Activated naive CD4-positive, alpha-beta T cell treated with anti-CD3 and anti-CD28 coated beads, Interleukin-2, amount 50 U/mL, for 72 hours (primary cell): ENCODE measurements around the gene VWF. TPM values are rescaled to one million over a fixed set of nuclear protein-coding genes. Genes with fewer than 3 reads are reported as not detected.
"Not testable (repeated sequence)": the region's sequence is repeated elsewhere in the genome, so short reads cannot be mapped to it uniquely, and the experiment has no call there.

ENCODE experiments used
- ATAC-seq, 2 donors: fragments of 150-1000 bp; cut with Tn5 transposase; 2 replicates each; pipeline ENCODE4 v1.10.0; 2021; ENCODE audit warnings: mild to moderate bottlenecking in 2 of 2, moderate library complexity in 2 of 2
- DNase-seq, 2 donors: peaks; one replicate each; pipeline ENCODE4 v3.0.0; 2021 to 2022; ENCODE audit warnings: low spot score in 2 of 2
- H3K27ac Mint-ChIP-seq, 2 donors: one replicate each; pipeline ENCODE4 v1.8.0; 2022; ENCODE audit warnings: mild to moderate bottlenecking in 2 of 2, mixed read lengths in 2 of 2
- H3K36me3 Mint-ChIP-seq, 2 donors: one replicate each; pipeline ENCODE4 v1.8.0; 2022; ENCODE audit warnings: mixed read lengths in 2 of 2
- H3K9me3 Mint-ChIP-seq, 2 donors: one replicate each; pipeline ENCODE4 v1.8.0; 2022; ENCODE audit warnings: mixed read lengths in 2 of 2
- total RNA-seq, 2 donors: library from RNA; stranded (reverse); gene quantifications; one replicate each; pipeline ENCODE4 v1.2.3, GENCODE V29; 2022

VWF gene
- total RNA-seq, 2 donors from 2014 or later, result 0.12 TPM; not detected in 1

DNA sequence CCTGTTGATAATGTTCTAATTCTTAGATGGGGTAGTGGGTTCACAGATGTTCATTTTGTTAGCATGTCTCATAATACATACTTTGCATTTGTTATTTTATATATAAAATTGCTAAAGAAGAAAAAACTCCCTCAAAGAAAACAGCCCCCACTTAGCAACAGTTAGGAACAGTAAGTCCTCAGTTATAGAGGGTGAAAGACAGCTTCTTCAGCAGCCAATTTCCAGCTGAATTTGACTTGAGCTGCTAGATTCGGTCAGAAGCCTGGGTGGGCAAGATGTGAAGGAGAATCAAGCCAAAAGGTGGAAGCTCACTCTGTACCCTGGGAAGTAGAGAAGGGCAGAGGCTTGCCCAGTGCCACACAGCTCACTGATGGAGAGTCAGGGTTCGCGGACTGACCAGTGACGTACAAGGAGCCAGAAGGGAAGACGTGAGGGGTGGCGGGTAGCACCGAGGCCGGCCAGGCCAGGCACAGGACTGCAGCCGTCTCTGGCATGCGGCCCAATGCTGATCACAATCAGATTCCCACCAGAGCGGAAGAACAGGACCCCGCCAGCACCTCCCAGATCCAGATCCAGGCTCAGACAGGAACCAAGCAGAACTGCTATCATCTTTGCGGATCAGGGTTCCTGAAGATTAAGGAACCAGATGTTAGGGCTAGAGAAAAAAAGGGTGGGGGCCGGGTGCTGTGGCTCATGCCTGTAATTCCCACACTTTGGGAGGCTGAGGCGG lies 30.4 kb upstream of the VWF start:
- Mint-ChIP-seq H3K9me3 (no peaks in the 10 kb centered on the region), H3K27ac (no peak overlapping the region), H3K36me3 (no peaks in the 10 kb centered on the region)
- DNase-seq (peak in 1 of 2 donors; percentile 48), ATAC-seq (no peak)

DNA sequence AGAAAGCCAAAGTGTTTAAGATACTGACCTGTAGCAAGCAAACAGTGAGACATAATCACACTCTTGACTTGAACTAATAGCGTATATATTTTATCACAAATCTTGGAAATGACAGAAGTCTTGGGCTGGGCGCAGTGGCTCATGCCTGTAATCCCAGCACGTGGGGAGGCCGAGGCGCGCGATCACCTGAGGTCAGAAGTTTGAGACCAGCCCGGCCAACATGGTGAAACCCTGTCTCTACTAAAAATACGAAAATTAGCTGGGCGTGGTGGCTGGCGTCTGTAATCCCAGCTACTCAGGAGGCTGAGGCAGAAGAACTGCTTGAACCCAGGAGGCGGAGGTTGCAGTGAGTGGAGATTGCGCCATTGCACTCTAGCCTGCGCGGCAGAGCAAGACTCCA lies 24.3 kb upstream of the VWF start:
- ATAC-seq, H3K27ac Mint-ChIP-seq, H3K9me3 Mint-ChIP-seq, DNase-seq, H3K36me3 Mint-ChIP-seq: not testable (repeated sequence)

DNA sequence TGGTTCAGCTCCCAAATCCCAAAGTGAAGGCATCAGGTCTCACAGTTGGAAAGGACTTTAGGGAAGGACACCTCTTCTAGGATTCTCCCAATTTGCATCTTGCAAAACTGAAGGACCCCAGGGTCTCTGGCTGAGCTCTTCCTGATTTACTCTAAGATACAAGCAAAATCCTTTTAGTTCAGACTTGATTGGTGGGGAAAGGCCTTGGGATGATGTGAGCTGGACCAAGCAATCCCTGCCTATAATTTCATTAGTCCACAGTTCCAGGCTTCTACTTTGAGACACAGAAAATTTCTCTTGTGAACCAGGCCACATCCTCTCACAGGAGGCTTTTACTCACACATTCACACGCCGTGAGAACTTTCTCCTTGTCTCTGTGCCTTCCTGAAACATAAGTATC lies 23.6 kb upstream of the VWF start:
- H3K9me3 Mint-ChIP-seq, result peaks cover 0 to under 1% of the 10 kb centered on the region in 2 donors
- ATAC-seq, result no peak
- H3K36me3 Mint-ChIP-seq, result no peaks in the 10 kb centered on the region
- H3K27ac Mint-ChIP-seq, result no peak overlapping the region
- no peak for DNase-seq

DNA sequence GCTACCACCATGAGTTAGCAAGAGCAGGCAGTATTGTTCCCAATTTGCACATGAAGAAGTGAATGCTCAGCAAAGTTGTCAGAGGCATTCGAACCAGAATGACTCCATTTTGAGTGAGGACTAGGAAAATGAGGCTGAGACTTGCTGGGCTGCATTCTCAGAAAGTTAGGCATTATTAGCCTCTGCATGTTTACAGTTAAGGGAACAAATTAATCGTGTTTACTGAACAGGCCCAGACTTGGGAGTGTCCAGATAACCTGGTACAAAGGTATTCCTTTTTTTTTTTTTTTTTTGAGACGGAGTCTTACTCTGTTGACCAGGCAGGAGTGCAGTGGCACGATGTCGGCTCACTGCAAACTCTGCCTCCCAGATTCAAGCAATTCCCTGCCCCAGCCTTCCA lies 22.5 kb upstream of the VWF start:
- DNase-seq, result no peak
- no peak overlapping the region for H3K27ac Mint-ChIP-seq
- H3K9me3 Mint-ChIP-seq, result peaks cover 0 to 4% of the 10 kb centered on the region in 2 donors
- no peaks in the 10 kb centered on the region for H3K36me3 Mint-ChIP-seq
- ATAC-seq, result no peak

GRCh38 chr12:6146509-6146908 lies 22.0 kb upstream of the VWF start:
- Mint-ChIP-seq H3K27ac (peak overlapping the region in 1 of 2 donors; percentile 44), H3K36me3 (no peaks in the 10 kb centered on the region), H3K9me3 (peaks cover 0 to 4% of the 10 kb centered on the region in 2 donors)
- ATAC-seq (no peak), DNase-seq (no peak)

DNA sequence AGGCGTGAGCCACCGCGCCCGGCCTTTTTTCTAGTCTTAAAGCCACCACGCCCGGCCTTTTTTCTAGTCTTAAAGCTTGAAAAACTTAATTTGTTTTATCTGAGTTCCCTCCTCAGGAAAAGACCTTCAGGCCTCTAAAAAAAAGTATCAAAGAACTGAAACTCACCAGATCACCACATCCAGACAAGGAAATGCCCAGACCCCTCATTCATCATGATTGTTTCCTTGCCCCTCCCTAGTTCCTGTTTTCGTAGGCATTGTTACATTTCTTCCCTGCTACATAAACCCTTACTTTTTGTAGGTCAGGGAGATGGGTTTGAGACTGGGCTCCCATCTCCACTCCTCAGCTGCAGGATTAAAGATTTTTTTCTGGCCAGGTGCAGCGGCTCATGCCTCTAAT lies 21.1 kb upstream of the VWF start:
- no peak for ATAC-seq
- peaks cover 6 to 7% of the 10 kb centered on the region in 2 donors for H3K36me3 Mint-ChIP-seq
- no peak for DNase-seq
- peak overlapping the region in 1 of 2 donors; percentile 70 for H3K27ac Mint-ChIP-seq
- peaks cover 0 to 9% of the 10 kb centered on the region in 2 donors for H3K9me3 Mint-ChIP-seq

DNA sequence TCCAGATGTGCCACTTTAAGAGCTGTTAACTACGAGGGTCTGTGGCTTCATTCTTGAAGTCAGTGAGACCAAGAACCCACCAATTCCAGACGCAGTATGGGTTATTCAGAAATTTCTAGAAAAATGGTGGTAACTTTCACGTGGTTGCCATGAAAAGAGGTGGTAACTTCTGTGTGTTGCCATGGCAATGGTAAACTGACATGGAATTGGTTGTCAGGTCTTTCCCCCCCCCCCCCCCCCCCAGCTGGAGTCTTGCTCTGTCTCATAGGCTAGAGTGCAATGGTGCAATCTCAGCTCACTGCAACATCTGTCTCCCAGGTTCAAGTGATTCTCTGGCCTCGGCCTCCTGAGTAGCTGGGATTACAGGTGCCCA lies 18.8 kb upstream of the VWF start:
- ATAC-seq (no peak), DNase-seq (no peak)
- H3K36me3 Mint-ChIP-seq, result peaks cover 12 to 16% of the 10 kb centered on the region in 2 donors
- H3K9me3 Mint-ChIP-seq, result peaks cover 5 to 18% of the 10 kb centered on the region in 2 donors
- no peak overlapping the region for H3K27ac Mint-ChIP-seq

- Mint-ChIP-seq H3K36me3 (peaks cover 12 to 16% of the 10 kb centered on the region in 2 donors), H3K9me3 (peaks cover 5 to 18% of the 10 kb centered on the region in 2 donors)
- not testable (repeated sequence) for DNase-seq, H3K27ac Mint-ChIP-seq, ATAC-seq
Measured at GRCh38 chr12:6142368-6143302, 18.2 kb upstream of the VWF start.

DNA sequence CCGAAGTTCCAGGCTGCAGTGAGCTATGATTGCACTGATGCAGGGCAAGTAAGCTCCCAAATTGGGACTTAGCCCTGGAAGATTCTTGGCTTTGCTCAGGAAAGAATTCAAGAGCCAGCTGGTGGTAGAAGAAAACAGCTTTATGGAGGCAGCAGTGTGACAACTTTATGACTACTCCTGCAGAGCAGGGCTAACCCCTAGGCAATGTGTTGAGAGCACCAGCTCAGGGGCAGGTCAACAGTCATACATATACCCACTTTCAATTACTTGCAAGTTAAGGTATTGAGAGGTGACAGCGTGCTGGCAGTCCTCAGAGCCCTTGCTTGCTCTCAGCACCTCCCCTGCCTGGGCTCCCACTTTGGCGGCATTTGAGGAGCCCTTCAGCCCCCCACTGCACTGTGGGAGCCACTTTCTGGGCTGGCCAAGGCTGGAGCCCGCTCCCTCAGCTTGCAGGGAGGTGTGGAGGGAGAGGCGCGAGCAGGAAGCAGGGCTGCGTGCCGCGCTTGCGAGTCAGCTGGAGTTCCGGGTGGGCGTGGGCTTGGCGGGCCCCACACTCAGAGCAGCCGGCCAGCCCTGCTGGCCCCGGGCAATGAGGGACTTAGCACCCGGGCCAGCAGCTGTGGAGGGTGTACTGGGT lies 17.4 kb upstream of the VWF start:
- Mint-ChIP-seq H3K36me3 (peaks cover 12 to 16% of the 10 kb centered on the region in 2 donors), H3K27ac (peak overlapping the region; percentile 85 to 96), H3K9me3 (peaks cover 5 to 18% of the 10 kb centered on the region in 2 donors)
- DNase-seq, result not testable (repeated sequence)
- peak; percentile 77 to 81 for ATAC-seq

DNA sequence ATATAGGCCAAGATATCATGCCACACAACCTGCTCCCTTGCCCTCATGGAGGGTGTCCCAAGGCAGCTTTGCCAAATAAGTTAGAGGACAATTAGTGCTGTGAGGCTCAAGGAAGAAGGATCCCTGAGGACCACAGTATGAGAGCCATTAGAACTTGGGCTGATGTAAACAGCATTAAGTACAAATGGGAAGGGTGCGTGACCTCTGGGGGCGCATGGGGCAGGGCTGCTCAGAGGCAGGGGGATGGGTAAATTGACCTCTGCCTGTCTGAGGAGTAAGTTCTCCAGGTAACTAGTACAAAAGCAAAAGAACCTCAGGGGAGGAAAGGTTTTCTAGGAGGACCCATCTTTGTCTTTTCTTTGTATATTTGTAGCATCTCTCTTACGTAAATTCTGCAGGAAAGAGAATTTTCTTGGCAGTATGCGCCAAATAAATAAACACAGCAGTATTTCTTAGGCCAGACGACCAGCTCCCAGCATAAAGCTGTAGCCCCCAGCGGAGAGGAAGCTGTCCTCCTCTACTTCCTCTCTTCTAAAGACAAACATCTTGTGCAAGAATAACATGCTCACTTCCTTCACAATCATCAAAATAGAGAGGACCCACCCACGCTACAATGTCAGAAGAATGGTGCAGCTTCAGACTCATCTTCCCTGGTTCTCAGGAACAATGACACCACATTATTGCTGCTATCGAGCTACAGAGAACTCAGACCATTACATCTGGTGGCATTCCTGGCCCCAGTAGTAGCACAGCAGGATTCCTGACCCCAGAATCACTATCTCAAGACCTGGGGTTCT lies 16.4 kb upstream of the VWF start:
- Mint-ChIP-seq H3K36me3 (peaks cover 12 to 16% of the 10 kb centered on the region in 2 donors), H3K27ac (peak overlapping the region; percentile 85 to 96), H3K9me3 (peaks cover 5 to 18% of the 10 kb centered on the region in 2 donors)
- ATAC-seq (peak; percentile 64 to 70), DNase-seq (peak in 1 of 2 donors; percentile 13)

GRCh38 chr12:6135071-6135470 lies 10.6 kb upstream of the VWF start:
- Mint-ChIP-seq H3K27ac (no peak overlapping the region), H3K36me3 (peaks cover 5% of the 10 kb centered on the region in 2 donors)
- ATAC-seq, result no peak

DNA sequence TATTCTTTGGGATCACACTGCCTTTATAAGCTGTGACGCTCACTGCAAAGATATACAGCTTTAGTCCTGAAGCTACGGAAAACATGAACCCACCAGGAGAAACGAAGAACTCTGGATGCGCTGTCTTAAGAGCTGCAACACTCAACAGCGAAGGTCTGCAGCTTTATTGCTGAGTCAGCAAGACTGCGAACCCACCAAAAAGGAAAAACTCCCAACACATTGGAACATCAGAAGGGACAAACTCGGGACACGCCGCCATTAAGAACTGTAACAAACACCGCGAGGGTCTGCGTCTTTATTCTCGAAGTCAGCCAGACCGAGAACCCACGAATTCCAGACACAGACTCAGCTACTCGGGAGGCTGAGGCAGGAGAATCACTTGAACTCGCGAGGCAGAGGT lies 9.2 kb upstream of the VWF start:
- H3K9me3 Mint-ChIP-seq, result no peaks in the 10 kb centered on the region
- DNase-seq (peak in 1 of 2 donors; percentile 21), ATAC-seq (no peak)
- no peaks in the 10 kb centered on the region for H3K36me3 Mint-ChIP-seq
- H3K27ac Mint-ChIP-seq, result no peak overlapping the region

More at GRCh38 chr12:6135071-6135470, 10.6 kb upstream of the VWF start:
- DNase-seq, result no peak
- peaks cover 5% of the 10 kb centered on the region in 2 donors for H3K9me3 Mint-ChIP-seq

- DNase-seq (peak in 1 of 2 donors; percentile 34), ATAC-seq (no peak)
- Mint-ChIP-seq H3K27ac (no peak overlapping the region), H3K36me3 (no peaks in the 10 kb centered on the region), H3K9me3 (no peaks in the 10 kb centered on the region)
Measured at GRCh38 chr12:6132496-6132895, 8.0 kb upstream of the VWF start.

DNA sequence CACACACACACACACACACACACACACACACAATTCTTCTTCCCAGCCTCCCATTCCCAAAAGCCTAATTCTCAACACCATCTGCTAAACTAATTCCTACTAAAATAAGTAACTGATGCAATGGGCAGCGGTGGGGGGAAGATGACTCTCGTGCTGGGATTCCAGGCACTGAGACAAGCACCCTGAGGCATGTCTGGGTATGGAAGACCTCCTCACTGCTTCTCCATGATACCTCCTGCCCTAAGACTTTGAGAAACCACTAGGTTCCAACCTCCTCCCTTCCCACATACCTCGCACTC lies 789 bp upstream of the VWF start:
- H3K36me3 Mint-ChIP-seq, result no peaks in the 10 kb centered on the region
- no peaks in the 10 kb centered on the region for H3K9me3 Mint-ChIP-seq
- DNase-seq (peak in 1 of 2 donors; percentile 16), ATAC-seq (no peak)
- H3K27ac Mint-ChIP-seq, result no peak overlapping the region

GRCh38 chr12:6123258-6123657 lies 1.2 kb downstream of the VWF start:
- DNase-seq, result no peak
- no peaks in the 10 kb centered on the region for H3K36me3 Mint-ChIP-seq
- H3K27ac Mint-ChIP-seq, result no peak overlapping the region
- no peaks in the 10 kb centered on the region for H3K9me3 Mint-ChIP-seq
- ATAC-seq, result no peak

DNA sequence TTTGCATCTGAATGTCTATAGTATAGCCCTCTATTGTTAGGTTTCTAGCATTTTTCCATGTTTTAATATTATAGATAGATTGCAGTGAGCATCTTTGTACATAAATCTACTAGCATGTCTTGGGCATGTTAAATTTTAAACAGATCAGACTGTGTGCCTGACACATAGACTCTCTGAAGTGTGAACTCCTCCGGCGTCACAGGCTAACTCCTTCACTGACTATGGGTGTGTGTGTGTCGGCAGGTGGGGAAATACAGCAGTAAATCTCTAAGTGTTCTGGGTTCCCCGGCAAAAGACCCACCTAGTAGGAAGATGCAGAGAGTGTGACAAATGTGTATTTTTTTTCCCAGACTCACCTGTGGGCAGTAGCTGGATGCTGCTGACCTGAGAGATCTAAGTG lies 2.3 kb downstream of the VWF start:
- Mint-ChIP-seq H3K36me3 (no peaks in the 10 kb centered on the region), H3K27ac (no peak overlapping the region), H3K9me3 (no peaks in the 10 kb centered on the region)
- ATAC-seq (no peak), DNase-seq (no peak)
